ENCODE data around the gene PLD4.
"Not testable (repeated sequence)": the region's sequence is repeated elsewhere in the genome, so short reads cannot be mapped to it uniquely, and the experiment has no call there.

Gene PLD4, protein sequence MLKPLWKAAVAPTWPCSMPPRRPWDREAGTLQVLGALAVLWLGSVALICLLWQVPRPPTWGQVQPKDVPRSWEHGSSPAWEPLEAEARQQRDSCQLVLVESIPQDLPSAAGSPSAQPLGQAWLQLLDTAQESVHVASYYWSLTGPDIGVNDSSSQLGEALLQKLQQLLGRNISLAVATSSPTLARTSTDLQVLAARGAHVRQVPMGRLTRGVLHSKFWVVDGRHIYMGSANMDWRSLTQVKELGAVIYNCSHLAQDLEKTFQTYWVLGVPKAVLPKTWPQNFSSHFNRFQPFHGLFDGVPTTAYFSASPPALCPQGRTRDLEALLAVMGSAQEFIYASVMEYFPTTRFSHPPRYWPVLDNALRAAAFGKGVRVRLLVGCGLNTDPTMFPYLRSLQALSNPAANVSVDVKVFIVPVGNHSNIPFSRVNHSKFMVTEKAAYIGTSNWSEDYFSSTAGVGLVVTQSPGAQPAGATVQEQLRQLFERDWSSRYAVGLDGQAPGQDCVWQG

DNA sequence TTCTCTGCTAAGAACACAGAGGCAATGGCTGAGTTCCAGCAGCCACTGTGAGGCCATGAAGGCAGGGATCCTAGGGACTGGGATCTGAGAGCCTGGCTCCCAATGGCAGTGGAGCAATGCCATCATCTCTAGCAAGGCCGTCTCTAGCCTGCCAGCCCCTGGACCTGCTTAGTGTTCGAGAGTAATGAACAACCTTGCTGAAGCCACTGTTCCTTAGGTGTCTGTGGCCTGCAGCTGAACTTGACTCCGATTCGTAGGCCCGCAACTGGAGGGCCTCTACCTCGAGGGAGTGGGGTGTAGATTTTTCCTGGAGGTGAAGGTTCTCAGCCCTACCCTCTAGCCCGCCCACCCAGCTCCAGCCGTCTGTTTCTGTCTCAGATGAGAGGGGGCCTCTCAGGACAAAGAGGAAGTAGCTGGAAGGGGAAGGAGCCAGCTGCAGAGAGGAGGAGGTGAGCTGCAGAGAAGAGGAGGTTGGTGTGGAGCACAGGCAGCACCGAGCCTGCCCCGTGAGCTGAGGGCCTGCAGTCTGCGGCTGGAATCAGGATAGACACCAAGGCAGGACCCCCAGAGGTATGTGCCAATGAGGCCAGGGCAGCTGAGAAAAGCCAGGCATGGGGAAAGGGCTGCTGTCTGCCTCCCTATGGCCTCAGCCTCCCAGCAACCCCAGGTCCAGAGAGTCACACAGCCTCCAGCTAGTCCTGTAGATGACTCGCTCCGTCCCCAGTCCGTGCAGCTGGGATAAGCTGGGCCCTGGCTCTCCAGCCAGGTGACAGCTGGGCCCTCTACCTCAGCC, at the start of gene PLD4:
Gene PLD4 (plus strand): TSS at position 459 of the 793 bp plus-strand sequence. CDS start 2,262 bp downstream, outside the sequence.
- no peak for DNase-seq

DNA sequence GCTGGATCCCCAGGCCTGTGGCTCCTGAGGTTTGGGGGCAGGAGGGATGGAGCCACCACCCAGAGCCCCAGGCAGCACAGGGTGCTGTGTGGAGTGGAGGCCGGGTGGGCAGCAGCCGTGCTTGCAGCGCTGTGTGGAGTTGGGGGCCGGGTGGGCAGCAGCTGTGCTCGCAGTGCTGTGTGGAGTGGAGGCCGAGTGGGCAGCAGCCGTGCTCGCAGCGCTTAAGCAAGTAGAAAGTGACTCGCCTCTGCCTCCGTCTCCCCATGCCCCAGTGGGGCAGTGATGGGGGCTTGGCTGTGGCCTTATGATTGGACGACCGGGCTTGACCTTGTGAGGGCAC, 49.3 kb upstream of the PLD4 start:
- no peak for DNase-seq

DNA sequence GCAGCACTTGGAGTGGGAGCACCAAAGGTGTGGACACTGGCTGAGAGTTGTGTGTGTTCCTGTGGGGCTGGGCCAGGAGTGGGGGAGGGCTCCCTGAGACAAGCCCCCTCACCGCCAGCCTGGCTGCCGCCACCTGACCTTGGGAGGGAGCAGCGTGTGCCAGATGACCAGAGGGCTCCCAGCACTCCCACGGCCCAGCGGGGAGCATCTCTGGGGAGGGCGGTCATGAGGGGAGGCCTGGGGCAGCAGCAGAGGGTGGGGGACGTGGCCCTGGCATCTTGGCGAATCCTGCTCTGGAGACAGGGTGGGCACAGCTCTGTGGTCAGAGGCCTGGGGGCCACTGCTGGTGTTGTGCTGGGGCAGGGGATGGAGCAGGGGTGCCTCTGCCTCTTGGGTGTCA, 48.9 kb upstream of the PLD4 start:
- no peak for DNase-seq

DNA sequence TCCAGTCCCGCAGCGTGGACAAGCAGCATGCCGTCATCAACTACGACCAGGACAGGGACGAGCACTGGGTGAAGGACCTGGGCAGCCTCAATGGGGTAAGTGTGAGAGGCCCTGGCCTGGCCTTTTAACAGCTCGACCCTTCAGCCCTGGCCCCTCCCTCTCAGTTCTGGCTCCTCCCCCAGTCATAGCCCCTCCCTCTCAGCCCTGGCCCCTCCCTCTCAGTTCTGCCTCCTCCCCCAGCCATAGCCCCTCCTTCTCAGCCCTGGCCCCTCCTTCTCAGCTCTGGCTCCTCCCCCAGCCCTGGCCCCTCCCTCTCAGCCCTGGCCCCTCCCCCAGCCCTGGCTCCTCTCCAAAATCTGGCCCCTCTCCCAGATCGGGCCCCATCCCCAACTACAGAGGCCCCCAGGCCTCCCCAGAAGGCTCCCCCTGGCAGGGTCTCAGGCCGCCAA, 48.4 kb upstream of the PLD4 start:
- DNase-seq: no peak

DNA sequence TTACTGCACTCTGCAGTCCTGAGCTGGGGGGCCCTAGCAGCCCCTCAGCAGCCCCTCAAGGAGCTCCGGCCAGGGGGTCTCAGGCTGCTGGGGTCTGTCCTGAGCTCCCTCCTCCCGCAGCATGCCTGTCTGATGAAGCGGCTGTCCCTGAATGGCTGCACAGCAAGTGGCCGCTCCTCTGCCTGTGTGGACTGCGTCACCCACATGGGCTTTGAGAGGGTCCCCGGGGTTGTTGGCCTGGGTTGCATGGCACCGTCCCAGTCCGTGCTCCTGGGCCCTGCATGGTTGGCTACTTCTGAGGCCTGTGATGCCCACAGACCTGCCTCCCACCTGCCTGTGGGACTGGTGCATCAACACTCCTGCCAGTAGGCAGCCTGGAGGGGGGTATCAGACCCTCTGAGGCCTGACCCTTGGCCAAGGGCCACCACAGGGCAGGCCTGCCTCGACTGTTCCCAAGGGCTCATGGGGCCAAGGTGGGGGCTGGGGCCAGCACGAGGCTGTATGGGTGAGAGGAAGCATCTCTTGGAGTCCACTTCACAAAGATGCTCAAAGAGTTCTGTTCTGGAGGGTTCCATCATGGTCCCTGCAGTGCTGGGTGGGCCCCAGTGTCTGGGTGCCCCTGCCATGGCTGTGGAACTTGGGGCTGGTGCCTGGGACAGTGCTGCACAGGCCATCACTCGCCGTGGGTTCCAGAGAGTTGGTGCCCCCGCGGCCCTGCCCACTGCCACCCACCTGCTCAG, 47.4 kb upstream of the PLD4 start:
- no peak for DNase-seq

DNA sequence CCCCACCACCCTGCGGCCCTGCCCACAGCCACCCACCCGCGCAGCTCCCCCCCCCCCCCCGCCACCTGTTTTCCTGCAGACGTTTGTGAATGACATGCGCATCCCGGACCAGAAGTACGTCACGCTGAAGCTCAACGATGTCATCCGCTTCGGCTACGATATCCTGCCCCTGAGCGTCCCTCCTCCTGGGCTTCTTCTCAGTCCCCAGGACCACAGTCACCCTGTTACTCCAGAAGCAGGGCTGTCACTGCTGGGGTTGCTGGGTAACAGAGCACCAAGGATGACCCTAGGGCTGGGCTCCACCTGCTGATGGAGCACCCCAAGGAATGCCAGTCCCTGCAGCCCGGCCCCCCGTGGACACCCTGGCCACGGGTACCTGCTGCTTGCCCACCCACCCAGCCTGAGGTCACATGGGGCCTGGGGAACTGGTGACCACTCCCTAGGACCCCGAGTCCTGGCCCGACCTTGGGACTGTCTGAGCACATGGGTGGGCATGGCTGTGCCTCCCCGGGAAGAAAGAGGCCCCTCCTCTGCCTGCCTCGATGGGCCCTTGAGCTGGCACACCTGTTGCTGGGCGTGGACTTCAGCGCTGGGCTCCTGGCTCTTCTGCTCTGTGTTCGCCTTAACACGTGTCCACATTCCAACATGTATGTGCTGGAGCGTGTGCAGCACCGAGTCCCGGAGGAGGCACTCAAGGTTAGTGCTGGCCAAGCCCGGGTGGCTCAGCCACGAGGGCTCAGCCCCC, 46.7 kb upstream of the PLD4 start:
- DNase-seq: no peak

DNA sequence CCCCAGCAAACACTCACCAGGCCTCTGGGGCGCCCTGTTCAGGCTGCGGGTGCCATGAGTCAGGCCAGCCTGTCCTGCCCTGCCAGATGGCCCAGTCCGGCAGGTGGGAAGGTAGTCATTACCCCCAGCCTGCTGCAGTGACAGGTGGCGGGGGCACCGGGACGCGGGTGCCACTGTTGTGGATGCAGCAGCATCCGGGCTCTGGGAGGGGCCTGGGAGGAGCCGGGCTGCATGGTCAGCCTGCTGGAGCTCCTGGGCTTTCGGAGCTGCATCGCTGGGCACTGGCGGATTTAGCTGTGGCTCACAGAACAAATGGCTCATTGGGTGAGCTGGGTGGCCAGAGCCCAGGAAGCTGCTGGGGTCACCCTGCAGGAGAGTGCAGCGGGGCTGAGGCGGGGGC, 46.1 kb upstream of the PLD4 start:
- DNase-seq: no peak

DNA sequence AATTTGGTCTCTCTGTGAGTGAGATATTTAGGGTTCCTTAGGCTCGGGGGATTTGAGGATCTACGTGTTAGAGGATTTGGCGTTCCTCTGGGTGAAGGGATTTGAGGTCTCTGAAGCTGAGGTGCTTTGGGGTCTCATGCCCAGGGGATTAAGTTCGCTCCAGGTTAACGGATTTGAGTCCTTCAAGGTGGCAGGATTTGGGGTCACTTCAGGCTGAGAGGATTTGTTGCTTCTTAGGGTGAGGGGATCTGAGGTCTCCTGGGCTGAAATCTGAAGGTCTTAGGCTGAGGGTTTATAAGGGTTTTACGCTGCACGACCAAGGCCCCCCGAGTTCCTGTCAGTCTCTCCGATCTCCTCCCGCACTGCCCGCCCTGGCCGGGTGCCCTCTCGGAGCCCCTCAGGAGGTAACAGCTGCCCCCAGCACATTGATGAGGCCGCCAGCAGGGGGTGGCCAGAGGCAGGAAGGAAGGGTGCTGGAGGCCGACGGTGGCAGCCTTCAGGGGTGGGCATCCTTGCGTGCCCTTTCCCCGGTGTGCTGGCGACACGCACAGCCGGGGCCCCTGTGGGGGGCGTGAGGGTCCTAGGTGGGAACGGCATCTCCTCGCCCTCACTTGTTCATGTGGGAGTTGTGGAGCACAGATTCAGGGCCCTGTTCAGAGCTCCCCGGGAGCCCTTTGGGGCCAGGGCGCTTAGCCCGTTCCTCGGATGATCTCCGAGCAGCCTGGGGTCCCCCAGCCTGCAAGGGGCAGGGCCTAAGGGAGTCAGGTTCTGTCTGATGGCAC, 45.3 kb upstream of the PLD4 start:
- no peak for DNase-seq

DNA sequence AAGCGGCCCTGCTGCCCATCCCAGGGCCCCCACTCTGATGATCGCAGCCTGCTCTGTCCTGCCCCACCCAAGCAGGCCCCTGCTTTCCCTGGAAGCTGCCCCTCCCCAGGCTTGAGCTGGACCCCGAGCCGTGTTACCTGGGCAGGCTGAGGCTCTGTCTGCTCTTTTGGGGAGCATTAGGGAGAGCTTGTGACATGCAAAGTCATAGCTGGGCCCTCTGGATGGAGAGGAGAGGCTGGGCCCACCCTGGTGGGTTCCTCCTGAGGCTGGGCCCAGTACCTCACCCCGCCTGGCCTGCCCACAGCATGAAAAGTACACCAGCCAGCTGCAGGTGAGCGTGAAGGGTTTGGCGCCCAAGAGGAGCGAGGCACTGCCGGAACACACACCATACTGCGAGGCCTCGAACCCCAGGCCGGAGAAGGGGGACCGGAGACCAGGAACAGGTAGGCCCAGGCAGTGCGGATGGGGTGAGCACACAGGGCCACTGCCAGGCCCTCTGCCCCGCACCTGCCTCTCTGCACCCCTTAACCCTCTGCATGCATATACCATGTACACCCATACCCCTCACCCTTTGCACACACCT, 44.6 kb upstream of the PLD4 start:
- no peak for DNase-seq

DNA sequence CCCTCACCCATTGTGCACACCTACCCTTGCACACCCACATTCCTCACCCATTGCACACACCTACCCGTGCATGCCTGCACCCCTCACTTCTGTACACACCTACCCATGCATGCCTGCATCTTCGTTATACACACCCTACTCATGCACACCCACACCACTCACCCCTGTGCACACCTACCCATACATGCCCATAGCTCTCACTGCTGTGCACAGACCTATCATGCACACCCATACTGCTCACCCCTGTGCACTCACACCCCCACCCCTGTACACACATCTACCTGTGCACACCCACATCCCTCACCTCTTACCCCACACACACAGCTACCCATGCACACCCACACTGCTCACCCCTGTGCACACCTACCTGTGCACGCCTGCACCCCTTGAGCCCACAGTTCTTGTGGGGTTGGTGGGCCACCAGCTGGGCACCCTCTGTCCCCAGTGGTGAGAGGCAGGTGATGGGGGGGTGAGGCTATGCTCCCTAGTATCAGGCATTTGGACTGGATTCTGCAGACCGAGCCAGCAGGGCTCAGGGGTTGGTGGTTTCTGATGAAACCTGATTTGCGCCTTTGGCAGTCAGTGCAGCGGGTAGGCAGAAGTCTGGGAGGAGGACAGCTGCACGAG, 44.0 kb upstream of the PLD4 start:
- no peak for DNase-seq

DNA sequence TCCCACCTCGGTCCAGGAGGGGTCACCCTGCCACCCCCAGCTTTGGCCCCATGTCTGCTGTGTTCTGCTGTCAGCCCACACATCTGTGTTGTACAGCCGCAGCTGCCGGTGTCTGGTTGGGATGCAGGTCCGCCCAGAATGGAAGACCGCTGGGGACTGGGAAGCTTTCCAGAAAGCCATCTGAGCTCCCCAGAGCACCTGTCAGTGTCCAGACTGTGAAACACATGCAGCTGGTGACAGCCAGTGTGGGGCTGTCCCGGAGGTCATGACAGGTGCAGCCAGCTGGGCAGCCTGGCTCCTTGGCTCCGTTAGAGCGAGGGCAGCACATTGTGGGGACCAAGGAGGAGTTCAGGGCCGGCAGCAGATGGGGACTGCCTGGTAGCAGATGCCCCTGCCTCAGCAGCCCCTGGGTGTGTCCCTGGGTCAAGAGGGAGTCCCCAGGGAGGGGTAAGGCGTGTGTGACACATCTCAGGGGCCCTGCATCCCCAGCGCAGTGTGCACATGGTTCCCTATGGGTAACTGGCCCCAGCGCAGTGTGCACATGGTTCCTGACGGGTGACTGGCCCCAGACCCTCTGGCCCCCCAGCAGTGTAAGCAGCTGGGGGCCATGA, 43.2 kb upstream of the PLD4 start:
- DNase-seq: no peak

DNA sequence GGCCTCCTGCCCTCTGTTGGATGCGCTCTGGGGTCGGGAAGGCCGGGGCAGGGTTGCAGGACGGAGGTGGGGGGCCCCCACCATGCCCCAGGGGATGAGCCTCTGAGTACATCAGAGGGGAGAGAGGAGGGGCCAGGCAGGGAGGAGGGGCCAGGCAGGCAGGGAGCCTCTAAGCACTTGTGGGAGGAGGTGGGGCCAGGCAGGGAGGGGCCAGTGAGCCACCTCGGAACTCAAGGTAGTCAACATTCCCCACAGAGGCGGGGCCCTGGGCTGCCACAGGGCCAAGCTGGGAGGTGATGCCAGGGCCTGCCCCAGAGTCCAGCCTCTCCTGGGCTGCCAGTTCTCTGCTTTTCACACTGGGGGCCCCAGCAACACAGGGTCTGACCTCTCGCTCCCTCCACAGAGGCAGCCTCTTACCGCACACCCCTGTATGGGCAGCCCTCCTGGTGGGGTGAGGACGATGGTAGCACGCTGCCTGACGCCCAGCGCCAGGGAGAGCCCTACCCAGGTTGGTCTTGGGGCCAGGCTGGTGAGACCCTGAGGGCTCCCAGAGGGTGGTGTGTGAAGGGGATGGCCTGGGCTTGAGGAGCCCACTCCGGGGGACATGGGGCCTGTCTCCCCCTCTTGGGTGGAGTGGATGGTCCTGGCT, 42.2 kb upstream of the PLD4 start:
- DNase-seq: no peak

DNA sequence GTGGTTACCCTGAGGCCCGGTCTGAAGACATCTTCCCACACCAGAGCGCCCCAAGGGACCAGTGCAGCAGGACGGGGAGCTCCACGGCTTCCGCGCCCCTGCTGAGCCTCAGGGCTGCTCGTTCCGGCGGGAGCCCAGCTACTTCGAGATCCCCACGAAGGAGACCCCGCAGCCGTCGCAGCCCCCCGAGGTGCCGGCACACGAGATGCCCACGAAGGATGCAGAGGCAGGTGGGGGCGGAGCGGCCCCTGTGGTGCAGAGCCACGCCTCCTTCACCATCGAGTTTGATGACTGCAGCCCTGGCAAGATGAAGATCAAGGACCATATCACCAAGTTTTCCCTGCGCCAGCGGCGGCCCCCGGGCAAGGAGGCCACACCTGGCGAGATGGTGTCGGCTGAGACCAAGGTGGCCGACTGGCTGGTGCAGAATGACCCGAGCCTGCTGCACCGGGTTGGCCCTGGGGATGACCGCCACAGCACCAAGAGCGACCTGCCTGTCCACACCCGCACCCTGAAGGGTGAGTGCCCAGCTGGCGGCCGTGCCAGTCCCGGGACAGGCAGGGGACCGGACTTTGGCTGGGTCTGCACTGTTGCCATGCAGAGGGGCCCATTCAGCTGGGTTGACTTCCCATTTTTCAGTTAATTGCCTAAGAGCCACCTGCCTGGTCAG, 41.6 kb upstream of the PLD4 start:
- no peak for DNase-seq

DNA sequence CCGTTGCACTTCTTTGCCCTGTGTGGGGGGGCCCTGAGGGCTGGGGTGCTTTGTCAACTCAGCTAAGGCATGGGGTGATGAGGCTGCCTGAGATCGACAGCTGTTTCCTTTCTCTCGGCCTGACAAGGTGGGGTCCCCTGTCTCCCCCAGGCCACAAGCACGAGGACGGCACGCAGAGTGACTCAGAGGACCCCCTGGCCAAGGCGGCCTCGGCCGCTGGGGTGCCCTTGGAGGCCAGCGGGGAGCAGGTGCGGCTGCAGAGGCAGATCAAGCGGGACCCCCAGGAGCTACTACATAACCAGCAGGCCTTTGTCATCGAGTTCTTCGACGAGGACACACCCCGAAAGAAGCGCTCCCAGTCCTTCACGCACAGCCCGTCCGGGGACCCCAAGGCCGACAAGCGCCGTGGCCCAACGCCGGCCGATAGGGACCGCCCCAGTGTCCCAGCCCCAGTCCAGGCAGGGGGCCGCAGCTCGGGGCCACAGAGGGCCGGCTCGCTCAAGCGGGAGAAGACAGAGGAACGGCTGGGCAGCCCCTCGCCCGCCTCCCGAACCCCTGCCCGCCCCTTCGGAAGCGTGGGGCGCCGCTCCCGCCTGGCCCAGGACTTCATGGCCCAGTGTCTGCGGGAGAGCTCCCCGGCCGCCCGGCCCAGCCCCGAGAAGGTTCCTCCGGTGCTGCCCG, 40.9 kb upstream of the PLD4 start:
- no peak for DNase-seq

DNA sequence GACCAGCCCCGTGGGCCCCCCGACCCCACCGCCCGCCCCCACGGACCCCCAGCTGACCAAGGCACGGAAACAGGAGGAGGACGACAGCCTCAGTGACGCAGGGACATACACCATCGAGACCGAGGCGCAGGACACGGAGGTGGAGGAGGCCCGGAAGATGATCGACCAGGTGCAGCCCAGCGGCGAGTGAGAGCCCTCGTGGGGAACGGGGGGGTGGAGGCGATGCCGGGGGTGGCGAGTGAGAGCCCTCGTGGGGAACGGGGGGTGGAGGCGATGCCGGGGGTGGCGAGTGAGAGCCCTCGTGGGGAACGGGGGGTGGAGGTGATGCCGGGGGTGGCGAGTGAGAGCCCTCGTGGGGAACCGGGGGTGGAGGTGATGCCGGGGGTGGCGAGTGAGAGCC, 40.3 kb upstream of the PLD4 start:
- DNase-seq: not testable (repeated sequence)

DNA sequence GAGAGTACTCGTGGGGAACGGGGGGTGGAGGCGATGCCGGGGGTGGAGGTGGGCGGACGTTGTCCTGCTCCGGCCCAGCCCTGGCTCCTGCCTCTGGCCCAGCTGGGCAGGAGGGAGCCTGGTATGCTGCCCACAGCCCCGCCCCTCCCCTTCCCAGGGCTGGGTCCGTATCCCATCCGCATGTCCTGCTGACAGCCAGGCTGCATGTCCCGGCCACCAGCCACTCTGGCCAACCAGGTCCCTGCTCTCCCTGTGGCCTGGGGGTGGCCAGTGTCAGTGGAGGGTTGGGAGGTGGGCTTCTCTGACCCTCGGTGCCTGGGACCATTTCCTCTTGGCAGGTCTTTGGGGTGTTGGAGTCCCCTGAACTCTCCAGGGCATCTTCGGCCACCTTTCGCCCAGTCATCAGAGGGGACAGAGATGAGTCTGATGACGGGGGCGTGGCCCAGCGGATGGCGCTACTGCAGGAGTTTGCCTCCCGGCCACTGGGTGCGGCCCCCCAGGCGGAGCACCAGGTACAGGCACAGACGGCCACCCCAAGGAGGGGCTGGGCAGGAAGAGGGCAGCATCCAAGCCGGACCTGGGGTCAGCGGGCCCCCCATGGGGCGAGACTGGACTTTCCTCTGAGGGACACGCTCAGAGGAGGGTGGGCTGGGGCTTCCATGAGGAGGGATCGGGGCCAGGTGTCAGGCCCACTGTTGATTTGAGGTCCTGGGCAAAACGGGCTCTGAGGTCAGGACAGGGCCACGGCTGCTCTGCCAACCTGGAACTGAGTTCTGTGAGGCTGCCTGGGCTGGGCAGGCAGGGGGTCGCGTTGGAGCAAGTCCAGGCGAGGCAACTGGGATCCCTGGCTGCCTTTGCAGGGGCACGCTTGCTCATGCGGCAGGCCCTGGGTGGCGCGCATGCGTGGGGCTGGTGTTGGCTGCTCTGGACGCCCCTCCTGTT, 39.4 kb upstream of the PLD4 start:
- DNase-seq: no peak

DNA sequence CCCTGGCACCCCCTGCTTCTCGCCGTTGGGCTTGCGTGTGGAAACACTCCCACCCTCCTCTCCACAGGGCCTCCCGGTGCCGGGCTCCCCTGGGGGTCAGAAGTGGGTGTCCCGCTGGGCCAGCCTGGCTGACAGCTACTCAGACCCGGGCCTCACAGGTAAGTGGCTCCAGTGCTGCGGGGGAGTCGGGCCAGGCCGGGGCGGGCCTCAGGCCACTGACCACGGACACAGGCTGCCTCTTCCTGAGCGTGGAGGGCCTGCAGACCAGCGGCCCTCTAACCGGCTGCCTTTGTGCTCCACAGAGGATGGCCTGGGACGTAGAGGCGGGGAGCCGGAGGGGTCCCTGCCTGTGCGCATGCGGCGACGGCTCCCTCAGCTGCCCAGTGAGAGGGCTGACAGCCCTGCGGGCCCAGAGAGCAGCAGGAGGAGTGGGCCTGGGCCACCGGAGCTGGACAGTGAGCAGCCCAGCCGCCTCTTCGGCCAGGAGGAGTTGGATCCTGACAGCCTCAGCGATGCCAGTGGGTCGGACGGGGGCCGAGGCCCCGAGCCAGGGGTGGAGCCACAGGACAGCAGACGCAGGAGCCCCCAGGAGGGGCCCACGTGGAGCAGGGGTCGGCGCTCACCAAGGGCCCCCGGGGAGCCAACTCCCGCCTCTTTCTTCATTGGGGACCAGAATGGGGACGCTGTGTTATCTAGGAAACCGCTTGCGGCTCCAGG, 38.5 kb upstream of the PLD4 start:
- DNase-seq: no peak
